HL-60 (cell line): ENCODE measurements around the gene COA7.
A peak's percentile ranks its signal among the peaks of the same experiment; 100 is the strongest.

Experiments used
- DNase-seq, 2 experiments: peaks; one replicate each; pipeline ENCODE4 v3.0.0-alpha.2; 2010 to 2020; ENCODE audit warnings: low read depth in 1 of 2, low spot score in 1 of 2
- H3K27ac ChIP-seq: fragments of 250-450 bp; sonication (Bioruptor Pico); replicated peaks from 2 replicates; pipeline ENCODE4 v1.5.1; 2020; ENCODE audit warnings: mild to moderate bottlenecking, moderate library complexity
- H3K27me3 ChIP-seq: fragments of 250-450 bp; sonication (Bioruptor Pico); 2 replicates; pipeline ENCODE4 v1.5.1; 2021; ENCODE audit warnings: mild to moderate bottlenecking, moderate library complexity; ENCODE audit not compliant: insufficient read depth, poor library complexity, severe bottlenecking
- H3K4me3 ChIP-seq: replicated peaks from 2 replicates; pipeline ENCODE4 v1.5.1; 2011; ENCODE audit warnings: mild to moderate bottlenecking, control low read depth, low read length; ENCODE audit not compliant: insufficient read depth
- GABPA ChIP-seq: IDR thresholded peaks from 2 replicates; pipeline ENCODE4 v1.6.1; 2012; ENCODE audit warnings: low read depth
- POLR2AphosphoS5 ChIP-seq: IDR thresholded peaks from 2 replicates; pipeline ENCODE4 v1.6.1; 2012; ENCODE audit warnings: low read depth
- SPI1 ChIP-seq: IDR thresholded peaks from 2 replicates; pipeline ENCODE4 v1.6.1; 2012; ENCODE audit warnings: low read depth, mild to moderate bottlenecking, borderline replicate concordance
- TF ChIP-seq, protein P1 (sequence below): IDR thresholded peaks from 2 replicates; pipeline ENCODE4 v1.6.1; 2012; ENCODE audit warnings: low read depth; ENCODE audit not compliant: insufficient replicate concordance
- TF ChIP-seq, protein P2 (sequence below): IDR thresholded peaks from one replicate; pipeline ENCODE4 v1.5.1; 2011; ENCODE audit warnings: low read length, control low read depth, inconsistent platforms; ENCODE audit not compliant: insufficient read depth

COA7 gene

DNA sequence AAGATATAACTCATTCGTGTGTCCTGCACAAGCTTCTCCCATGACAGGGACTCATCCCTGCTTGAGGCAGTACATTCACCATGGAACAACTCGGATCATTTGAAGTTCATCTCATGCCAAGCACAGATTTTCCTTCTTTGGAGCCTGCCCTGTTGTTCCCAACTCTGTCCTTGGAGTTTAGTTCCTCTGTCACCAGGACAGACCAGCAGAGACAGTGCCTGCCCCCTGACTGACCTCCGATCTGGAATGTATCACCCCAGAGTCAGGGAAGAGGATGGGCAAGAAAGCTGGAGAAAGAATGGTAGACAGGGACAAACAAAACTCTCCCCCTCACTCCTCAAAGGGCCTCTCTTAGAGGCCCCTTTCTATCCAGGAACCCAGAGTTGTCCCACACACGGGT lies 60.2 kb downstream of the COA7 start:
- DNase-seq: no peak
- no peak overlapping the region for H3K4me3 ChIP-seq
- H3K27ac ChIP-seq: peak overlapping the region; percentile 96
- TF ChIP-seq, protein P1, sequence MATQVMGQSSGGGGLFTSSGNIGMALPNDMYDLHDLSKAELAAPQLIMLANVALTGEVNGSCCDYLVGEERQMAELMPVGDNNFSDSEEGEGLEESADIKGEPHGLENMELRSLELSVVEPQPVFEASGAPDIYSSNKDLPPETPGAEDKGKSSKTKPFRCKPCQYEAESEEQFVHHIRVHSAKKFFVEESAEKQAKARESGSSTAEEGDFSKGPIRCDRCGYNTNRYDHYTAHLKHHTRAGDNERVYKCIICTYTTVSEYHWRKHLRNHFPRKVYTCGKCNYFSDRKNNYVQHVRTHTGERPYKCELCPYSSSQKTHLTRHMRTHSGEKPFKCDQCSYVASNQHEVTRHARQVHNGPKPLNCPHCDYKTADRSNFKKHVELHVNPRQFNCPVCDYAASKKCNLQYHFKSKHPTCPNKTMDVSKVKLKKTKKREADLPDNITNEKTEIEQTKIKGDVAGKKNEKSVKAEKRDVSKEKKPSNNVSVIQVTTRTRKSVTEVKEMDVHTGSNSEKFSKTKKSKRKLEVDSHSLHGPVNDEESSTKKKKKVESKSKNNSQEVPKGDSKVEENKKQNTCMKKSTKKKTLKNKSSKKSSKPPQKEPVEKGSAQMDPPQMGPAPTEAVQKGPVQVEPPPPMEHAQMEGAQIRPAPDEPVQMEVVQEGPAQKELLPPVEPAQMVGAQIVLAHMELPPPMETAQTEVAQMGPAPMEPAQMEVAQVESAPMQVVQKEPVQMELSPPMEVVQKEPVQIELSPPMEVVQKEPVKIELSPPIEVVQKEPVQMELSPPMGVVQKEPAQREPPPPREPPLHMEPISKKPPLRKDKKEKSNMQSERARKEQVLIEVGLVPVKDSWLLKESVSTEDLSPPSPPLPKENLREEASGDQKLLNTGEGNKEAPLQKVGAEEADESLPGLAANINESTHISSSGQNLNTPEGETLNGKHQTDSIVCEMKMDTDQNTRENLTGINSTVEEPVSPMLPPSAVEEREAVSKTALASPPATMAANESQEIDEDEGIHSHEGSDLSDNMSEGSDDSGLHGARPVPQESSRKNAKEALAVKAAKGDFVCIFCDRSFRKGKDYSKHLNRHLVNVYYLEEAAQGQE: no peak
- TF ChIP-seq, protein P2, sequence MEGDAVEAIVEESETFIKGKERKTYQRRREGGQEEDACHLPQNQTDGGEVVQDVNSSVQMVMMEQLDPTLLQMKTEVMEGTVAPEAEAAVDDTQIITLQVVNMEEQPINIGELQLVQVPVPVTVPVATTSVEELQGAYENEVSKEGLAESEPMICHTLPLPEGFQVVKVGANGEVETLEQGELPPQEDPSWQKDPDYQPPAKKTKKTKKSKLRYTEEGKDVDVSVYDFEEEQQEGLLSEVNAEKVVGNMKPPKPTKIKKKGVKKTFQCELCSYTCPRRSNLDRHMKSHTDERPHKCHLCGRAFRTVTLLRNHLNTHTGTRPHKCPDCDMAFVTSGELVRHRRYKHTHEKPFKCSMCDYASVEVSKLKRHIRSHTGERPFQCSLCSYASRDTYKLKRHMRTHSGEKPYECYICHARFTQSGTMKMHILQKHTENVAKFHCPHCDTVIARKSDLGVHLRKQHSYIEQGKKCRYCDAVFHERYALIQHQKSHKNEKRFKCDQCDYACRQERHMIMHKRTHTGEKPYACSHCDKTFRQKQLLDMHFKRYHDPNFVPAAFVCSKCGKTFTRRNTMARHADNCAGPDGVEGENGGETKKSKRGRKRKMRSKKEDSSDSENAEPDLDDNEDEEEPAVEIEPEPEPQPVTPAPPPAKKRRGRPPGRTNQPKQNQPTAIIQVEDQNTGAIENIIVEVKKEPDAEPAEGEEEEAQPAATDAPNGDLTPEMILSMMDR: no peak
- TF ChIP-seq SPI1: no peak
- no peak for TF ChIP-seq GABPA
- no peak for TF ChIP-seq POLR2AphosphoS5
- H3K27me3 ChIP-seq: no peaks in the 10 kb centered on the region

DNA sequence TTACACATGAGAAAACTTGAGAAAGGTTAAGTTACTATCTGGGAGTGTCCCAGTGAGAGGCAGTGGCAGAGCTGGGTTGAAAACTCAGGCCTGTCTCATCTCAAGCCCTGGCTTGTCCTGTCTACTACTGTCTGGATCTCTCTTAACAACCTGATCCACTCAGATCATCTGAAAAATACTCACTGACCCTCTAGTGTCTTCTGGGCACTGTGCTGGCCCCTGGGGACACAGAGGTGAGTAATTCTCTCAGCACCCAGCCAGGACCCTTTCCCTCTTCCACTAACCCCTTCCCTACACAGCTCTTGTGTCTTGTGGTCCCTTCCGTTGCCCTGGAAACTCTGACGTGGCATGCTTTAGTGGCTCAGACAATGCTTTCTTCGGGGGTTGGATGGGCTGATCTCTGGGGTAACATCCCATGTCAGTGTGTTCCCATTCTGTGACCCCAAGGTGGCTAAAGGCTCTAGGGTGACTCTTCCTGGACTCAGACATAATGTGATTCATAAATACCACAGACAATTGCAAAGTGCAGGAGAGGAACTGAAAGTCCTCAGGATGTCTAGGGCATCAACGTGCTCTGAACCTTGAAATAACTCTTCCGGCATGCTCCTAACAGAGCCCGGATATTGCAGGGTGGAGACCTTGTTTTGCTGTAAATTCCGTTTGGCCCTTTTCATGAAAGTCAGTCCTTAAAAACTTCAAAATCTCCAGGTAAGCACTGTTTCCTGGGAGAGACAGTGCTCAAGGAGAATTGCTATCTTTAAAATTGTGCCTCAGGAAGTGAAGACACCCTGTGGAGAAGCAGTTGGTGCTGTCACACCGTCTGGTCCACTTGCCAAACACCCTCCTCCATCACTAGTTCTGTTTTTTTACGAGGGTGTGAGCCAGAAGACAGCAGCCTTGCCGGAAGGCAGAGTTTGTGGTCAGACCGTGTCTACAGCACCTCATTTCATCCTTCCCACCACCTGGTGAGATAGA lies 61.1 kb downstream of the COA7 start:
- TF ChIP-seq, protein P2: no peak
- TF ChIP-seq GABPA (peak; percentile 61; the same call in 1 of the 2 replicates), SPI1 (peak; percentile 84), POLR2AphosphoS5 (peak; percentile 94)
- TF ChIP-seq, protein P1: no peak
- H3K27ac ChIP-seq: peak overlapping the region; percentile 96
- no peak overlapping the region for H3K4me3 ChIP-seq
- DNase-seq: peak; percentile 95
- H3K27me3 ChIP-seq: no peaks in the 10 kb centered on the region

DNA sequence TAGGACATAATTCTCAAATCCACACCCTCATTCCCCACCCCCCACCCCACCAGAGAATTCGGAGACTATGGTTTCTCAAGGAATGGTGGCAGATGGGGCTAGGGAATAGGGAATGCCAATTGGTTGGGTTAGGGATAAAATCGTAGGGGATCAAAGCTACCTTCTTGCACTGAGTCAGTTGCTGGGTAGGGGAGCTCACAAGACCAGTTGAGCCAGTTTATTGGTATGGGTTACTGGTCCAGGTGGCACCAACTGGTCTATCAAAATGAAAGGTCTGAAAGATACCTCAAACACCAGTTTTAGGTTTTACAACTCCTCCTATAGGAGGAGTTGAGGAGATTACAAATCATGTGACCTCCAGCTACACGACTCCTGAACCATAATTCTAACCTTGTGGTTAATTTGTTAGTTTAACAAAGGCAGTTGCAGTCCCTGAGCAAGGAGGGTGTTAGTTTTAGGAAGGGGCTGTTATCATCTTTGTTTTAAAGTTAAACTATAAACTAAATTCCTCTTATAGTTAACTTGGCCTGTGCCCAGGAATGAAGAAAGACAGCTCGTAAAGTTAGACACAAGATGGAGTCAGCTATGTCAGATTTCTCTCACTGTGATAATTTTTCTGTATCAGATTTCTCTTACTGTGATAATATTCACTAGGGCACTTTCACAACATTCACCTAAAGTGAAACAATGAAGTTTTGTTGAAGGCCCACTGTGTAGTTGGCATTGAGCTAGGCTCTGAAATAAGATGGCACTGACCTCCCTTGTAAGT lies 62.6 kb downstream of the COA7 start:
- TF ChIP-seq, protein P2: no peak
- TF ChIP-seq, protein P1: no peak
- TF ChIP-seq SPI1: no peak
- Histone ChIP-seq H3K4me3 (no peak overlapping the region), H3K27me3 (no peaks in the 10 kb centered on the region), H3K27ac (peak overlapping the region; percentile 96)
- no peak for DNase-seq
